Epidermal melanocyte (primary cell): ENCODE measurements around the gene PRL.

Source experiments
- DNase-seq: peaks from one replicate; pipeline ENCODE4 v3.0.0; 2011; ENCODE audit warnings: low spot score; ENCODE audit not compliant: insufficient read length

The PRL gene

GRCh38 chr6:22295145-22295544 lies 1.7 kb downstream of the PRL start:
- DNase-seq = no peak

- DNase-seq = no peak
Measured at GRCh38 chr6:22294301-22294700, 2.5 kb downstream of the PRL start.

DNA sequence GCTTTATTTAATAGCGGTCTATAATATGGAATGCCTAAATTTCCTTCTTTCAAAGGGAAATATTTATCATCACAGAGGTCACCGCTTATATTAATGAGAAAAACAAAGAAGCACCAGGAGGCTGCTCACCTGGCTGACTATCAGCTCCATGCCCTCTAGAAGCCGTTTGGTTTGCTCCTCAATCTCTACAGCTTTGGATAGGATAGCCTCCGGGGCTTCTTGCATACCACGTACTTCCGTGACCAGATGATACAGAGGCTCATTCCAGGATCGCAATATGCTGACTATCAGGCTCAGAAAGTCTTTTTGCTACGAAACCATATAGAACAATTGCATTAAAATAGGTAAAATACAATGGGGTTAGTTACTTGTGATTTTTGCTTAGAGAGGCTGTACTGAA lies 6.8 kb downstream of the PRL start:
- DNase-seq = no peak

- no peak for DNase-seq
Measured at GRCh38 chr6:22288721-22289120, 8.1 kb downstream of the PRL start.

- DNase-seq = no peak
Measured at GRCh38 chr6:22284666-22285065, 12.2 kb downstream of the PRL start.

GRCh38 chr6:22281341-22282085 lies 15.3 kb downstream of the PRL start:
- no peak for DNase-seq

DNA sequence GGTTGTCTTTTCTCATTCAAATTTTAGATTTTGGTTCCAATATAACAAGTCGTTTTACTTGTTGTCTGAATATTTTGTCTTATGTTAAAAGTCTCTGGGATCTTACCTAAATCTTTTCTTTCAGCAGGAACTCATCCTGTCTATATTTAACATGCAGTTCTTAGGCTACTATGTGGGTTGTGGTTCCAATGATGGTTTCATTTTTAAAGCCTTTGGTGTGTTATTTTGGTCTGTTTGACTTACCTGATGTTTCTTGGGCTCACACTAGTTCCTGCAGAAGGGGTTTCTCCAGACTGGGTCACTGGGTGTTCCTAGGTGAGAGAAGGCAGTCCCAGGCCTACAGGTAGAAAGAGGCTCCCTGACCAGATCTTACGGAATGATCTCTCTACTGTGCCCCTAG lies 17.4 kb downstream of the PRL start:
- DNase-seq = no peak

GRCh38 chr6:22271081-22271480 lies 25.8 kb downstream of the PRL start:
- no peak for DNase-seq

DNA sequence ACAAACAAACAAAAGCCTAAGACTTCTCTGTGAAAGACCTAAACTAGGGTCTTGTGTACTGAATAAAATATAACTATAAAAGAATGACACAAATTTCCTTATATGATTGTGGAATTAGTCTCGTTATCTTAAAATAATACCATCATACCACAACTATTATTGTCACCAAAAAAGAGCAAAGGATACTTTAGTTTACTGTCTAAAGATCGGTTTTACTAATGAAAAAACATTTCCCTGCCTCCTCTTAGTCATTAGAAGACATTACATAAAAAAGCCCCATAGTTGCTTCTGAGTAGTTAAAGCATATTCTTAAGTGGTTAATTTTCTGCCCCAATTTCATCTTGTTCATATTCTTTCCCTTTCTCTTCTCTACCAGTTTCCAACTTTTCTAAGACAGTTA lies 33.1 kb downstream of the PRL start:
- no peak for DNase-seq

GRCh38 chr6:22254886-22255285 lies 42.0 kb downstream of the PRL start:
- no peak for DNase-seq

DNA sequence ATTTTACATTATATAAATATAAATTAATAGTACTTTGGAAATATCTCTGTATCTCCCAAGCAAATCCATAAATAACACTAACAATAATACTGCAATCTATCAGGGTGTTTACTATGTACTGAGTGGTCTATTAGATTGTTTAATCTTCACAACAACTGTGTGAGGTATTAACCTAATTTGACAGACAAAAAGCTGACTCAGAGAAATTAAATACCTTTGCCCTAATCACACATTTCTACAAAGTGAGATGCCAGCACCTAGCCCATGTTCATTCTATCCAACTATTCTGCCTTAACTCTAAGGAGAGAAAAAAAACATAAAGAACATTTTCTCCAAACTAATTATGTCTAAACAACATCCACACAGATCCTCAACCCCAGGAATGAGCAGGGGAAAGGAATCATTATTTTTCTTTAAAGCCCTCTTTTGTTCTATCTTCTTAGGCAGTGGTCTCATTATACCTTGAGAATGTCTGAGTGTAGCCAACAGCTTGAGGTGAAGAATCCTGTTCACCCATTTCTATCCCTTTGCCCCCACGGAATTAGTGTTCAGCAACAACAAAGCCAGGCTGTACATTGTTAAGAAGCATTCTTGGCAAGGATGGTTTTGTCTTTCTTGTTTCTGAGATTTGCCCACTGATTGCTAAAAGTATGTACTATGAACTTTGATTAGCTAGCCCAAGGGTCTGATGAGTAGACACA lies 42.7 kb downstream of the PRL start:
- DNase-seq = no peak

DNA sequence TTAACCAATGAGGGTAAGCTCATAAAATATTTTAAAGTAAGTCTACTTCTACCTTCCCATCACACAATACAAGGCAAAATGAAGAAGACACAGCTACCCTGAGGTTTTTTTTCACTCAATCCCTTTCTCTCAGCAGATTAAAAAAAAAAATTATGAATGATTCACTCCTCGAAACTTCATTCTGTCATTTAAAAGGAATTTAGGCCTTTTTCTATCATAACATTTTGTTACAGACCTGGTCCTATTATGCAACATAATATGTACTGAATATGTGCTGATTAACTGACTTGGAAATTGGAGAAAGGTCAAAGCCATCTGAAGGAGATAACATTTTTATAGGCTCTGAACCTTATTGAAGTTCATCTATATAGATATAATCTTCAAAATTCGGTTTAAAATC lies 45.5 kb downstream of the PRL start:
- no peak for DNase-seq

DNA sequence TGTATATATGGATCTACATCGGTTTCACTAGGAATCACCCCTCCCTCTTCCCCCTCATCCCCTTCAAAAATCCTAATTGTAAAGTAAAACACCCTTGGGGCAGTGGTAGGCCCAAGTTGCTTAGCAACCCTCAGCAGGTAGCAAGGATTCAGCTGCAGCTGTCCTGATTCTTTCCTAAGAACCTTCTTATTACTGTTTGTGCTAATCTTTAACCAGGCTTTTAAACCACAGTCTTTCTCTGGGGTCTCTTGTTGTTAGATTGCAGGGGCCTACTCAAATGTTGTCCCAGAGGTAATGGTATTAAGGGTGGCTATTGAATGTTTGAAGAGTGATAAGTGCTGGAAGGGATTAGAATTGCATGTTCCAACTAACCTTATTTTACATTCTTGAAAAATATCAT lies 46.4 kb downstream of the PRL start:
- DNase-seq = no peak

DNA sequence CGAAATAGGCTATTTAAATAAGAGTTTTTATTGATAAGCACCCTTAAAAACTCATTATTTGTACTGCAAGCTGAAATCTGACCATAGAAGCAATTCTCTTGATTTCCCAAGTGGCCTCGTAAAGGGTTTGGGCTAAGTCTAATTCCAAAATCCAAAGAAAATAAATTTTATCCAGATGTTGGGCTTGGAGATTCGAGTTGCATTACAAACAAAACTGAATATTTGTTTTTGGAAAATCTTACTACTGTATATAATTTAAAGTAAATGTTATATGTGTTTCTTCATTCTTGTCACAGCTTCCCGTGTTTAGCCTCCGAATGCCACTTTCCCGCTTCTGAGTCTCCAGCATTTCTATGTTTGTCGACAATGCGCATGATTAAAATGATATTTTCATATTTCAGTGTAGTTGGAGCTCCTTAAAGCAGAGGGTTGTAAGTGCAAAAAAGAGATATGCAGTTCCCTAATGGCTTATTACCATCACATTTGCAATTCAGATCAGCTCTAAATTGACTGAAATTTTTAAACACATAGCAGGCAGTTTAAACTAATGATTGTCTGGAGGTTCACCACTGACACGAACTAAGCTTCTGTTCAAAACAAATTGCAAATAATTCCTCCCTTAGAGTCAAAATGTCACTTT lies 47.0 kb downstream of the PRL start:
- no peak for DNase-seq

DNA sequence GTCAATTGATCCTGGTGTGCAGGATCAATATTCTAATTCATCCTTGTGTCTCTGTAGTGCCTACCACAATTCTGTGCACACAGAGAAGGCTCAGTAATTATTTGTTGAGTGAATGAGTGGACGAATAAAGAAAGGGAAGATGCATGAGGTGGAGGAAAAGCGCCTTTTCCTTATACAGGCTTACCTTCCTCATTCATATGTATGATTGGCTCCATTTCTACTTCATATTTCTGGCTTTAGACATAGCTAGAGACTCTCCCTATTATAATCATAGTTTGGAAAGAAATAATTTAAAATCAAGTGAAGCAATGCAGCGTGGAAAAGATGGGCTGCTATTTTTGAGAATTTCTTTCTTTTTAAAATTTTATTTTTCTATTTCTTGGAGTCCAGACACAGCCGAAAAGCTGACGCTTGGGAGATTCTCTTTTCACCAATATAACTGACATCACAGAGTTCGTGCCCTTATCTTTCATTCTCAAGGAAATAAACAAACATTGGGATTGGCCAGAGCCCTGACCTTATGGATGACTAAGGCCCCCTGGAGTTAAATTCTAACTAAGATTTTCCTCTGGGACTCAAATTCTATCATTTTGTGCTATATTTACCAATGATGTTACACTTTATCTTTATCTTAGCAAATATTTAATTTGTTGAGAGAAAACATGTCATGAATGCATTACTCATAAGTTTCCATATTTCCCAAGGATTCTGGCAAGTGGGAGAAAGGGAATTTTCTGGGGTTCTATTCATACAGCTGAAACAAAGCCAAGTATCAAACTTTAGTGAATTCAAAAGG lies 48.1 kb downstream of the PRL start:
- no peak for DNase-seq

DNA sequence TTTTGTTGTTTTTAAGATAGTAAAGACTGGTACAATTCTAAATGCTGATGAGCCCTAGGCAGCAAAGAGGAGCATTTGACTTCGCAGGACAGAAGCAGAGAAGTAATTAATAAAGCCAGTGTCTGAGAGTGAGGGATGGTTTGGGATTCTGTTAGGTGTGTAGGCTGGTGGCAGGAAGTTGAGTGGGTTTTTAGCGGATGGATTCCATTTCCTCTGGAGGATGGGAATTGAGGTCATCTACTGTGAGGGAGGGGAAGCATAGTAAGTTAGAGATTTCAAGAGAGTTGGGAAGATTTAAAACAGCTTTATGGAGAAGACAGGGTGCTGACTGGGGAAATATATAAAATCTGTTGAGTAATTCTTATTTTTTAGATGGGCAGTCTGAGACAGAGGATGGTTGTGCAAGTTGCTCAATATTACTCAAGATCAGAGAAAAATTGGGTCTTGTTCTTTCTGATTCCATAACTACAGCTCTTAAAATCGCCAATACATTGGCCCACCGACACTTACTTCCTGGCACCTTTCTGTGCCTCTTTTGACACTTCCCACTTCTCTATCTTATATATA lies 48.8 kb downstream of the PRL start:
- DNase-seq = no peak

DNA sequence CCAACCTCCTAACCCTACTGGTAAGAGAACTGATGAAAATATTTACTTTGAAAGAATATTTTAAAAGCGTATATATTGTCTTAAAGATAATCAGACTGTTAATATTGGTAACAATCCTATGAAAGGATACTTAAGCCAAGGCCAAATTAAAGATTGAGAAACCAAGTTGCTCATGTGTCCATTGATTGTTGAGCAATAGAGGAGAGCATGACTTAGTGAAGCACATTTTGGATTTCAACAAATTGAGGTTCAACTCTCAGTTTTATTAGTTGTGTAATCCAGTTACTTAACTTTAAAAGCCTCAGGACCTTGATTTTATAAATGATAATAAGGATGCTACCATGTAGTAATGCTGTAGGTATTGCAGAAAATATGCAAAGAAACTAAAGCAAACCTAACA lies 56.8 kb downstream of the PRL start:
- DNase-seq = no peak

- no peak for DNase-seq
Measured at GRCh38 chr6:22239261-22239921, 57.4 kb downstream of the PRL start.

DNA sequence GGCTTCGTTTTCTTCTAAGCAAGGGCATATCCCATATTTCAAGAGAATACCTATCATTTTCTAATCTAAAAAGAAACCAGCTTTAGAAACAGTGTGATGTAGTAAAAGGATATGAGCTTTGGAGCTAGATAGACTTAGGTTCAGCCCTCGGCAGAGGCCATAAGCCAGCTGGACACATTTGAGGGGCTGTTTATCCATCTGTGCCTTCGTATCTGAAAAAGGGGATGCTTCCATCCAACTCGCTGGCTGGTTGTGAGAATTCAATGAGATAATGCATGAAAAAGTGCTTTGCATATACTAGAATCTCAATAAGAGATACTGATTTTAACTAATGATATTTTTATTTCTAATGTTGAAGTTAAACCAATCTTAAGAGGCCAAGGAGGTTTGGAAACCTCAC lies 58.0 kb downstream of the PRL start:
- no peak for DNase-seq

DNA sequence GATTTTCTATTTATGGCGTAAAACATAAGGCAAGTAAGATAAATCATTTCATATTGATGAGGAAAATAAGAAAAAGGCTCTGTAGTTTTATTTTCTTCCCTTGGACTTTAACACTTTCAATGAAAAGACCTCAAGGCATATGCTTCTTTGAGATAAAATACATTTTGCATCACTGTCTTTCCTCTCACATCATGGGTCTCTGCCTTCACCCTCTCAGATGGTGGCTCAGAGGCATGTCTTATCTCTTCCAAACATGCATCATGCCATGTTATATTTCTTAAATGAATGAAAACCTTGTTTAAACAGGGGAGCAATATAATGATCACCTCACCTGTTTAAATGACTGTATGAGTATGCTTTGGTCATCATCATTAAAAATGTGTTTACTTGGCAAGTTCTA lies 59.3 kb downstream of the PRL start:
- DNase-seq = no peak
